ENCODE results near the gene CEACAM3. TPM values are rescaled to one million over a fixed set of nuclear protein-coding genes. Genes with fewer than 3 reads are reported as not detected.
"Not testable (repeated sequence)": the region's sequence is repeated elsewhere in the genome, so short reads cannot be mapped to it uniquely, and the experiment has no call there.

CEACAM3 gene
- total RNA-seq, result 1 to 10 TPM; 1.1 to 2.8 TPM

DNA sequence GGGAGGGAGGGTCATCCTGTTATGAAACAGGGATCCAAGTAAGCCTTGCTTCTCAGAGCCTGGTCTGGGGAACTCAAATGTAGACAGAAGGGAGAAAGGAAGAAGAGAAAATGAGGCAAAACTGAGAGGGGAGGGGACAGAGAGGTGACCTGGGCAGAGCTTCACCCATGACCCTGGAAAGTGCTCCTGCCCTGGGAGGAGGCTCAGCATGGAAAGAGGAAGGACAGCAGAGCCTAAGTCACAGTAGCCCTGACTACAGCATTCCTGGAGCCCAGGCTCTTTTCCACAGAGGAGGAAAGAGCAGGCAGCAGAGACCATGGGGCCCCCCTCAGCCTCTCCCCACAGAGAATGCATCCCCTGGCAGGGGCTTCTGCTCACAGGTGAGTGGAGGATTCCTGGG, at the start of gene CEACAM3:
Gene CEACAM3, plus strand, starts transcription at position 226 of the 400 bp plus-strand sequence. Its CDS starts 91 bp downstream, at position 317.
- Histone ChIP-seq H3K27ac (no peak within 1 kb of the TSS), H3K27me3 (no peaks in the 10 kb centered on the region), H3K9me3 (no peaks in the 10 kb centered on the region), H3K4me1 (no peaks in the 10 kb centered on the region), H3K36me3 (no peaks in the 10 kb centered on the region), H3K9ac (ENCODE audit: low read depth in 2 of 2, low read length in 2 of 2) (no peak within 1 kb of the TSS), H3K4me3 (no peak within 1 kb of the TSS)
- TF ChIP-seq CTCF (IDR thresholded peaks at IDR 0.05), result no peak
- DNase-seq, result no peak
- intact Hi-C loops (cut with DNase I), result no loop called here

GRCh38 chr19:41746593-41747227, 49.7 kb upstream of the CEACAM3 start:
- peak; percentile 84 for DNase-seq
- H3K27me3 ChIP-seq, result no peaks in the 10 kb centered on the region
- intact Hi-C loops (cut with DNase I), result loop anchor here (2.0 kb wide), 1 partner anchor 40 kb away; no protein-coding TSS in a partner anchor
- H3K4me1 ChIP-seq, result peaks cover 6% of the 10 kb centered on the region
- peak; percentile 55 for TF ChIP-seq CTCF (IDR thresholded peaks at IDR 0.05)
- H3K27ac ChIP-seq, result peak overlapping the region; percentile 88
- H3K9ac ChIP-seq (ENCODE audit: low read depth in 2 of 2, low read length in 2 of 2), result peak overlapping the region in 1 of 2 donors; percentile 82
- no peak overlapping the region for H3K4me3 ChIP-seq
- H3K36me3 ChIP-seq, result no peaks in the 10 kb centered on the region
- H3K9me3 ChIP-seq, result no peaks in the 10 kb centered on the region

DNA sequence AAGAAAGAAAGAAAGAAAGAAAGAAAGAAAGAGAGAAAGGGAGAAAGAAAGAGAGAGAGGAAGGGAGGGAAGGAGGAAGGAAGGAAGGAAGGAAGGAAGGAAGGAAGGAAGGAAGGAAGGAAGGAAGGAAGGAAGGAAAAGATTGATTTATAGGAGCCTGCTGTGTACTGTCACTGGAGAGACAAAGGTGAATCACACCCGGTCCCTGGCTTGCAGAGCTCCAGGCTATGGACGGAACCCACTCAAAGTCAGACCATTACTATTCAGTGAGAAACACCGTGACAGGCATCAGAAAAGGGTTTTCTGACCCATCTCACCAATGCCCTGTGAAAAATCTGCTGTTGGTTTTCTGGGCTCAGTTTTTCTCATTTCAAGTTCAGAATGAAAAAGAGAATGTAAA, 48.4 kb upstream of the CEACAM3 start:
- Histone ChIP-seq H3K27me3 (no peaks in the 10 kb centered on the region), H3K4me3 (no peak overlapping the region), H3K4me1 (peaks cover 10% of the 10 kb centered on the region), H3K9ac (ENCODE audit: low read depth in 2 of 2, low read length in 2 of 2) (no peak overlapping the region), H3K36me3 (no peaks in the 10 kb centered on the region), H3K9me3 (no peaks in the 10 kb centered on the region), H3K27ac (no peak overlapping the region)
- TF ChIP-seq CTCF (IDR thresholded peaks at IDR 0.05), result no peak
- DNase-seq, result no peak
- intact Hi-C loops (cut with DNase I), result no loop called here

DNA sequence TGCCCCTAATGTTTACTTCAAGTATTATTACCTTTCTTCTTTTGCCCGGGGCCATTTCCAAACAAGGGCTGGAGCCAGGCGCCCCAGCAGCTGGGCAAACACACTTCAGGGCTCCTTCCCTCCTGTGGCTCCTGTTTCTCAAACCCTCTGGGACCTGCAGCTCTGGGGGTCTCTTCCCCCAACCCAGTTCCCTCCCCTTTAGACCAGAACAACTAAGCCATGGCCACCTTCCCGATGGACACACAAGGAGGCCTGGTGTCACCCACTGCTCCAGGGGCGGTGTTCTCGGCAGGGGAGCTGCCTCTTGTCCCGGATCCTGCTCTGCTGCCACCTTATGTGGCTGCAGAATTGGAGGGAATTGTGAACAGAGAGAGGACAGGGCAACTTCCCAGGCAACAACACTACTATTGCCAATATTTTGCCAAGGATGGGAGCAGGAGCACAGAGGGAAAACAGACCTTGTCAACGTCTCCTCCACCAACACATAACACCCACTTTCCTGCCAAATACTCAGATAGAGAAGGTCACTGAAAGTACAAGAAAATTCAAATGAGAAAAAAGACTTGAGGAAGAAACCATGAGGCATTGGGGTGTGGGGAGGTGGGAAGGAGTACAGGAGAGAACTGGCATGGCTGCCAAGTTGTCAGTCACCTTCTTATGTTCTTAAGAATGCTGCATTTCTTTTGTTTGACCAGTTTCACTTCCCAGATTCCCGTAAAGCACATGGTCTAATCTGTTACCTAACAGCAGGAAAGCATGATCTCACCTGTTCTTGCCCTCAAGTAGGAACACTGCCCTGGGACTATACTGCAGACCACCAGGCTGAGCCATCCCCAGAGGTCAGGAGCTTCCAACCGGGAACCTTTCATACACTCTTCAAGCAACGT, 45.9 kb upstream of the CEACAM3 start:
- H3K4me3 ChIP-seq, H3K36me3 ChIP-seq, H3K9me3 ChIP-seq, H3K27me3 ChIP-seq, DNase-seq: not testable (repeated sequence)
- peaks cover 10% of the 10 kb centered on the region for H3K4me1 ChIP-seq
- intact Hi-C loops (cut with DNase I), result loop anchor here (2.0 to 10.0 kb wide), 2 partner anchors 34 to 106 kb away; no protein-coding TSS in a partner anchor
- peak overlapping the region; percentile 32 for H3K27ac ChIP-seq
- peak overlapping the region in 1 of 2 donors; percentile 43 for H3K9ac ChIP-seq (ENCODE audit: low read depth in 2 of 2, low read length in 2 of 2)

- no peaks in the 10 kb centered on the region for H3K36me3 ChIP-seq
- DNase-seq, result peak; percentile 81
- peak; percentile 79 for TF ChIP-seq CTCF (IDR thresholded peaks at IDR 0.05)
- intact Hi-C loops (cut with DNase I), result loop anchor here (10.0 kb wide), 1 partner anchor 108 kb away; no protein-coding TSS in a partner anchor
- H3K9ac ChIP-seq (ENCODE audit: low read depth in 2 of 2, low read length in 2 of 2), result no peak overlapping the region
- no peaks in the 10 kb centered on the region for H3K9me3 ChIP-seq
- H3K27me3 ChIP-seq, result no peaks in the 10 kb centered on the region
- peaks cover 10% of the 10 kb centered on the region for H3K4me1 ChIP-seq
- no peak overlapping the region for H3K4me3 ChIP-seq
- H3K27ac ChIP-seq, result peak overlapping the region; percentile 22
Measured at GRCh38 chr19:41753159-41753558, 43.2 kb upstream of the CEACAM3 start.

All from colonic mucosa (tissue), 4 donors.